Midbrain (tissue), 1 donor: ENCODE data around the gene BAHD1.

Experiments used
- DNase-seq: peaks from one replicate; lab custom pipeline; 2025; lab: John Stamatoyannopoulos, UW

BAHD1 gene

GRCh38 chr15:40440743-40441564 is at the start of gene BAHD1:
Gene BAHD1 (plus strand): TSS chr15:40440953. CDS start chr15:40458465, 17,512 bp downstream.
- peak; percentile 98 for DNase-seq

- DNase-seq = no peak
These were observed 47.5 kb upstream of the BAHD1 start for GRCh38 chr15:40392986-40393948.

- DNase-seq = no peak
These were observed 42.9 kb upstream of the BAHD1 start for GRCh38 chr15:40397688-40398412.

- DNase-seq = peak; percentile 42
These were observed 42.3 kb upstream of the BAHD1 start for GRCh38 chr15:40398413-40398873.

GRCh38 chr15:40399370-40399769 is 41.4 kb upstream of the BAHD1 start:
- DNase-seq = no peak

- DNase-seq = peak; percentile 98
These were observed 35.0 kb upstream of the BAHD1 start, which contains the start of gene IVD for GRCh38 chr15:40405501-40406381. Gene IVD (plus strand): TSS chr15:40405795. CDS start chr15:40405828, 33 bp downstream.

- no peak for DNase-seq
These were observed 33.3 kb upstream of the BAHD1 start for GRCh38 chr15:40407330-40407990.

GRCh38 chr15:40409366-40409765 is 31.4 kb upstream of the BAHD1 start:
- DNase-seq = no peak

- no peak for DNase-seq
These were observed 30.3 kb upstream of the BAHD1 start for GRCh38 chr15:40410476-40410875.

- no peak for DNase-seq
These were observed 28.5 kb upstream of the BAHD1 start for GRCh38 chr15:40412095-40412759.

GRCh38 chr15:40413036-40413435 is 27.7 kb upstream of the BAHD1 start:
- DNase-seq = no peak

GRCh38 chr15:40414816-40415215 is 25.9 kb upstream of the BAHD1 start:
- no peak for DNase-seq

- DNase-seq = no peak
These were observed 25.5 kb upstream of the BAHD1 start for GRCh38 chr15:40415226-40415625.

GRCh38 chr15:40416056-40416455 is 24.7 kb upstream of the BAHD1 start:
- DNase-seq = no peak

GRCh38 chr15:40418126-40418525 is 22.6 kb upstream of the BAHD1 start:
- DNase-seq = no peak

- no peak for DNase-seq
These were observed 20.6 kb upstream of the BAHD1 start for GRCh38 chr15:40420071-40420713.

- DNase-seq = no peak
These were observed 20.0 kb upstream of the BAHD1 start for GRCh38 chr15:40420793-40421192.

- peak; percentile 74 for DNase-seq
These were observed 19.3 kb upstream of the BAHD1 start for GRCh38 chr15:40421246-40422157.
